ENCODE data around the gene SBF2.

The SBF2 gene

GRCh38 chr11:10294290-10294953 lies 403 bp upstream of the SBF2 start:
- H3K4me1 Mint-ChIP-seq (ENCODE audit: low read depth) = peaks cover 39% of the 10 kb centered on the region
- peaks cover 21% of the 10 kb centered on the region for H3K27me3 Mint-ChIP-seq
- H3K4me3 Mint-ChIP-seq = peak overlapping the region; percentile 88
- H3K27ac Mint-ChIP-seq = peak overlapping the region; percentile 30
- no peaks in the 10 kb centered on the region for H3K9me3 Mint-ChIP-seq (ENCODE audit: low read depth)
- H3K36me3 Mint-ChIP-seq = peaks cover 5% of the 10 kb centered on the region

- Mint-ChIP-seq H3K36me3 (peaks cover 7% of the 10 kb centered on the region), H3K4me1 (ENCODE audit: low read depth) (peaks cover 28% of the 10 kb centered on the region), H3K27ac (no peak overlapping the region), H3K9me3 (ENCODE audit: low read depth) (no peaks in the 10 kb centered on the region), H3K27me3 (peaks cover 21% of the 10 kb centered on the region), H3K4me3 (peak overlapping the region; percentile 69)
Observed at GRCh38 chr11:10291801-10292638, 2.0 kb downstream of the SBF2 start.

GRCh38 chr11:10289765-10290380 lies 4.1 kb downstream of the SBF2 start:
- Mint-ChIP-seq H3K9me3 (ENCODE audit: low read depth) (no peaks in the 10 kb centered on the region), H3K36me3 (peaks cover 8% of the 10 kb centered on the region), H3K27me3 (peaks cover 6% of the 10 kb centered on the region), H3K4me1 (ENCODE audit: low read depth) (peaks cover 18% of the 10 kb centered on the region), H3K4me3 (no peak overlapping the region), H3K27ac (no peak overlapping the region)

- no peak overlapping the region for H3K27ac Mint-ChIP-seq
- no peak overlapping the region for H3K4me3 Mint-ChIP-seq
- no peaks in the 10 kb centered on the region for H3K9me3 Mint-ChIP-seq (ENCODE audit: low read depth)
- peaks cover 5% of the 10 kb centered on the region for H3K27me3 Mint-ChIP-seq
- H3K4me1 Mint-ChIP-seq (ENCODE audit: low read depth) = peaks cover 16% of the 10 kb centered on the region
- H3K36me3 Mint-ChIP-seq = peaks cover 8% of the 10 kb centered on the region
Observed at GRCh38 chr11:10288881-10289764, 4.9 kb downstream of the SBF2 start.

- H3K27me3 Mint-ChIP-seq = peaks cover 5% of the 10 kb centered on the region
- peaks cover 8% of the 10 kb centered on the region for H3K36me3 Mint-ChIP-seq
- no peak overlapping the region for H3K4me3 Mint-ChIP-seq
- no peak overlapping the region for H3K27ac Mint-ChIP-seq
- H3K4me1 Mint-ChIP-seq (ENCODE audit: low read depth) = peaks cover 14% of the 10 kb centered on the region
- H3K9me3 Mint-ChIP-seq (ENCODE audit: low read depth) = no peaks in the 10 kb centered on the region
Observed at GRCh38 chr11:10287766-10288715, 6.0 kb downstream of the SBF2 start.

GRCh38 chr11:10287140-10287539 lies 6.9 kb downstream of the SBF2 start:
- H3K36me3 Mint-ChIP-seq = peaks cover 8% of the 10 kb centered on the region
- no peak overlapping the region for H3K27ac Mint-ChIP-seq
- peaks cover 10% of the 10 kb centered on the region for H3K4me1 Mint-ChIP-seq (ENCODE audit: low read depth)
- no peaks in the 10 kb centered on the region for H3K9me3 Mint-ChIP-seq (ENCODE audit: low read depth)
- no peak overlapping the region for H3K4me3 Mint-ChIP-seq
- peaks cover 5% of the 10 kb centered on the region for H3K27me3 Mint-ChIP-seq

- Mint-ChIP-seq H3K9me3 (ENCODE audit: low read depth) (no peaks in the 10 kb centered on the region), H3K36me3 (peaks cover 7% of the 10 kb centered on the region), H3K27ac (no peak overlapping the region), H3K4me1 (ENCODE audit: low read depth) (peaks cover 3% of the 10 kb centered on the region), H3K4me3 (no peak overlapping the region), H3K27me3 (peaks cover 5% of the 10 kb centered on the region)
Observed at GRCh38 chr11:10285148-10285802, 8.7 kb downstream of the SBF2 start.

- peaks cover 3% of the 10 kb centered on the region for H3K4me1 Mint-ChIP-seq (ENCODE audit: low read depth)
- H3K27me3 Mint-ChIP-seq = peaks cover 4% of the 10 kb centered on the region
- no peaks in the 10 kb centered on the region for H3K9me3 Mint-ChIP-seq (ENCODE audit: low read depth)
- no peak overlapping the region for H3K27ac Mint-ChIP-seq
- H3K4me3 Mint-ChIP-seq = no peak overlapping the region
- peaks cover 6% of the 10 kb centered on the region for H3K36me3 Mint-ChIP-seq
Observed at GRCh38 chr11:10283991-10284390, 10.0 kb downstream of the SBF2 start.

- no peak overlapping the region for H3K4me3 Mint-ChIP-seq
Observed at GRCh38 chr11:10282117-10282516, 11.9 kb downstream of the SBF2 start.

GRCh38 chr11:10275714-10276113 lies 18.3 kb downstream of the SBF2 start:
- Mint-ChIP-seq H3K4me1 (ENCODE audit: low read depth) (peaks cover 10% of the 10 kb centered on the region), H3K4me3 (no peak overlapping the region), H3K27ac (no peak overlapping the region), H3K27me3 (no peaks in the 10 kb centered on the region), H3K9me3 (ENCODE audit: low read depth) (no peaks in the 10 kb centered on the region), H3K36me3 (peaks cover 6% of the 10 kb centered on the region)

More at GRCh38 chr11:10282117-10282516, 11.9 kb downstream of the SBF2 start:
- H3K27me3 Mint-ChIP-seq = peaks cover 4% of the 10 kb centered on the region
- H3K27ac Mint-ChIP-seq = no peak overlapping the region
- no peaks in the 10 kb centered on the region for H3K9me3 Mint-ChIP-seq (ENCODE audit: low read depth)
- H3K4me1 Mint-ChIP-seq (ENCODE audit: low read depth) = peaks cover 3% of the 10 kb centered on the region
- H3K36me3 Mint-ChIP-seq = peaks cover 4% of the 10 kb centered on the region

GRCh38 chr11:10274726-10275125 lies 19.3 kb downstream of the SBF2 start:
- Mint-ChIP-seq H3K36me3 (peaks cover 6% of the 10 kb centered on the region), H3K27me3 (no peaks in the 10 kb centered on the region), H3K4me3 (no peak overlapping the region)

GRCh38 chr11:10273738-10274137 lies 20.3 kb downstream of the SBF2 start:
- H3K4me3 Mint-ChIP-seq = no peak overlapping the region
- no peak overlapping the region for H3K27ac Mint-ChIP-seq
- H3K9me3 Mint-ChIP-seq (ENCODE audit: low read depth) = no peaks in the 10 kb centered on the region
- H3K36me3 Mint-ChIP-seq = peaks cover 4% of the 10 kb centered on the region
- peaks cover 10% of the 10 kb centered on the region for H3K4me1 Mint-ChIP-seq (ENCODE audit: low read depth)
- no peaks in the 10 kb centered on the region for H3K27me3 Mint-ChIP-seq

More at GRCh38 chr11:10274726-10275125, 19.3 kb downstream of the SBF2 start:
- Mint-ChIP-seq H3K9me3 (ENCODE audit: low read depth) (no peaks in the 10 kb centered on the region), H3K27ac (no peak overlapping the region), H3K4me1 (ENCODE audit: low read depth) (peaks cover 10% of the 10 kb centered on the region)

GRCh38 chr11:10272132-10272531 lies 21.9 kb downstream of the SBF2 start:
- Mint-ChIP-seq H3K9me3 (ENCODE audit: low read depth) (no peaks in the 10 kb centered on the region), H3K4me3 (no peak overlapping the region), H3K27me3 (no peaks in the 10 kb centered on the region), H3K27ac (no peak overlapping the region), H3K36me3 (peaks cover 4% of the 10 kb centered on the region), H3K4me1 (ENCODE audit: low read depth) (peaks cover 10% of the 10 kb centered on the region)
